SK-N-SH (cell line): ENCODE measurements around the gene DACH1. TPM values are rescaled to one million over a fixed set of nuclear protein-coding genes. Genes with fewer than 3 reads are reported as not detected.

ENCODE experiments used
- CTCF ChIA-PET: fragments of 300-600, 350-600 bp; formaldehyde crosslinking; extraction: SDS; loops from one replicate; lab custom pipeline; 2021; lab: Yijun Ruan, JAX
- POLR2A ChIA-PET: fragments of 350-600 bp; sonication (Branson Sonifier 250); formaldehyde crosslinking; extraction: SDS; loops from one replicate; lab custom pipeline; 2020; ENCODE audit warnings: antibody characterized with exemption, inconsistent platforms; lab: Yijun Ruan, JAX
- DNase-seq: peaks from one replicate; pipeline ENCODE4 v3.0.0; 2012
- H2AFZ ChIP-seq: fragments of 200-600 bp; sonication (generic); 2 replicates; pipeline ENCODE4 v1.8.1; 2016; ENCODE audit warnings: antibody characterized with exemption, mild to moderate bottlenecking, low read depth
- H3F3A ChIP-seq: fragments of 200-600 bp; sonication (generic); replicated peaks from 2 replicates; pipeline ENCODE3; 2016; ENCODE audit warnings: antibody characterized with exemption, mild to moderate bottlenecking; ENCODE audit not compliant: insufficient read depth
- H3K27ac ChIP-seq, 2 experiments: fragments of 200-500 bp in 1 of 2; fragments of 200-600 bp in 1 of 2; sonication (Bioruptor generic) in 1 of 2; sonication (generic), shearing (Covaris generic) in 1 of 2; 2 replicates each; pipeline versions ENCODE4 v1.5.1 to v1.6.1; 2014 to 2016; ENCODE audit warnings: low read depth in 2 of 2, inconsistent platforms in 1 of 2, low read length in 1 of 2, mild to moderate bottlenecking in 1 of 2, mixed read lengths in 1 of 2
- H3K27me3 ChIP-seq: fragments of 200-600 bp; sonication (generic), shearing (Covaris generic); 2 replicates; pipeline ENCODE4 v1.6.1; 2016; ENCODE audit warnings: mixed run types; ENCODE audit not compliant: insufficient read depth
- H3K36me3 ChIP-seq, 2 experiments: fragments of 200-500 bp in 1 of 2; fragments of 200-600 bp in 1 of 2; sonication (Bioruptor generic) in 1 of 2; sonication (generic) in 1 of 2; replicated peaks in 1 of 2; 2 replicates each; pipeline versions ENCODE3 to v1.5.1; 2014 to 2016; ENCODE audit warnings: low read length in 1 of 2, mild to moderate bottlenecking in 1 of 2; ENCODE audit not compliant: insufficient read depth in 2 of 2, control insufficient read depth in 1 of 2
- H3K4me1 ChIP-seq, 2 experiments: fragments of 200-500 bp in 1 of 2; fragments of 200-600 bp in 1 of 2; sonication (Bioruptor generic) in 1 of 2; sonication (generic), shearing (Covaris generic) in 1 of 2; 2 replicates each; pipeline versions ENCODE4 v1.5.1 to v1.6.1; 2014 to 2016; ENCODE audit warnings: low read depth in 1 of 2, low read length in 1 of 2, mixed run types in 1 of 2; ENCODE audit not compliant: insufficient read depth in 2 of 2, control insufficient read depth in 1 of 2
- H3K4me2 ChIP-seq: fragments of 200-600 bp; sonication (generic), shearing (Covaris generic); 2 replicates; pipeline ENCODE4 v1.6.1; 2017; ENCODE audit warnings: mixed run types
- H3K4me3 ChIP-seq, 2 experiments: fragments of 200-500 bp in 1 of 2; fragments of 200-600 bp in 1 of 2; sonication (Bioruptor generic) in 1 of 2; sonication (generic), shearing (Covaris generic) in 1 of 2; 2 replicates each; pipeline versions ENCODE4 v1.5.1 to v1.8.1; 2014 to 2016; ENCODE audit warnings: low read depth in 2 of 2, inconsistent platforms in 1 of 2, low read length in 1 of 2, mild to moderate bottlenecking in 1 of 2, mixed read lengths in 1 of 2, moderate library complexity in 1 of 2
- H3K79me2 ChIP-seq: fragments of 200-600 bp; sonication (generic); 2 replicates; pipeline ENCODE4 v1.8.1; 2017; ENCODE audit warnings: mild to moderate bottlenecking; ENCODE audit not compliant: insufficient read depth
- H3K9ac ChIP-seq: fragments of 200-600 bp; sonication (generic); 2 replicates; pipeline ENCODE4 v1.6.1; 2017; ENCODE audit warnings: mixed run types
- H3K9me2 ChIP-seq: fragments of 200-600 bp; sonication (generic); 2 replicates; pipeline ENCODE4 v1.6.1; 2017; ENCODE audit warnings: mixed run types
- H3K9me3 ChIP-seq: fragments of 200-600 bp; sonication (generic); 2 replicates; pipeline ENCODE4 v1.6.1; 2017; ENCODE audit warnings: mixed run types, mild to moderate bottlenecking, moderate library complexity
- H4K20me1 ChIP-seq: fragments of 200-600 bp; sonication (generic); 2 replicates; pipeline ENCODE4 v1.6.1; 2017; ENCODE audit warnings: mild to moderate bottlenecking, mixed run types; ENCODE audit not compliant: insufficient read depth
- EZH2phosphoT487 ChIP-seq: fragments of 200-600 bp; sonication (generic); IDR thresholded peaks from 2 replicates; pipeline ENCODE4 v1.6.1; 2017; ENCODE audit warnings: low read depth, mixed run types, mild to moderate bottlenecking, antibody characterized with exemption, moderate library complexity, borderline replicate concordance
- FOSL2 ChIP-seq: IDR thresholded peaks from 2 replicates; pipeline ENCODE4 v1.4.0; 2012; ENCODE audit warnings: low read depth, mild to moderate bottlenecking, moderate library complexity, borderline replicate concordance
- FOXJ3 ChIP-seq: sonication (generic); formaldehyde crosslinking; IDR thresholded peaks from 2 replicates; pipeline ENCODE4 v1.5.1; 2020; ENCODE audit warnings: mild to moderate bottlenecking, missing genetic modification reagents
- GABPA ChIP-seq: IDR thresholded peaks from 2 replicates; pipeline ENCODE4 v1.4.0; 2012; ENCODE audit warnings: low read depth, mild to moderate bottlenecking
- MEF2A ChIP-seq: IDR thresholded peaks from 2 replicates; pipeline ENCODE4 v1.4.0; 2012; ENCODE audit warnings: low read depth, borderline replicate concordance
- MXI1 ChIP-seq: IDR thresholded peaks from 2 replicates; pipeline ENCODE4 v1.6.1; 2012; ENCODE audit warnings: mild to moderate bottlenecking, low read depth, low read length, improper control_type of control experiment
- PBX3 ChIP-seq: IDR thresholded peaks from 2 replicates; pipeline ENCODE4; 2012
- POLR2AphosphoS5 ChIP-seq: IDR thresholded peaks from 2 replicates; pipeline ENCODE4 v1.6.1; 2012; ENCODE audit warnings: low read depth, low read length
- RAD21 ChIP-seq: IDR thresholded peaks from 2 replicates; pipeline ENCODE4 v1.6.1; 2012; ENCODE audit warnings: mild to moderate bottlenecking, low read length
- RCOR1 ChIP-seq: fragments of 150-350 bp; IDR thresholded peaks from 2 replicates; pipeline ENCODE4 v1.6.1; 2017; ENCODE audit warnings: antibody characterized with exemption, low read length
- REST ChIP-seq: IDR thresholded peaks from 2 replicates; pipeline ENCODE4 v1.6.1; 2012; ENCODE audit warnings: mild to moderate bottlenecking, low read depth, low read length, moderate library complexity
- SIN3A ChIP-seq: IDR thresholded peaks from 2 replicates; pipeline ENCODE4 v1.6.1; 2012; ENCODE audit warnings: low read depth, mild to moderate bottlenecking, low read length, moderate library complexity, borderline replicate concordance
- SMC3 ChIP-seq: IDR thresholded peaks from 2 replicates; pipeline ENCODE4 v1.6.1; 2012; ENCODE audit warnings: low read depth, low read length, improper control_type of control experiment
- TCF12 ChIP-seq: IDR thresholded peaks from 2 replicates; pipeline ENCODE4 v1.4.0; 2012
- TEAD4 ChIP-seq: IDR thresholded peaks from 2 replicates; pipeline ENCODE4 v1.4.0; 2012; ENCODE audit warnings: mild to moderate bottlenecking, borderline replicate concordance; ENCODE audit not compliant: insufficient read depth
- USF1 ChIP-seq: IDR thresholded peaks from 2 replicates; pipeline ENCODE4 v1.4.0; 2012; ENCODE audit warnings: low read depth, borderline replicate concordance
- YY1 ChIP-seq: IDR thresholded peaks from 2 replicates; pipeline ENCODE4 v1.4.0; 2012; ENCODE audit warnings: low read depth, mild to moderate bottlenecking
- WGBS: methylation state at CpG from one replicate; pipeline ENCODE4 v1.1.6; 2017; ENCODE audit warnings: low lambda C conversion rate; 5-methylcytosine and 5-hydroxymethylcytosine counted together
- polyA plus RNA-seq, 3 experiments: library from polyadenylated mRNA; depleted of rRNA; stranded (reverse); fragments of >200 nt; gene quantifications; 2 replicates each; pipeline ENCODE4 v1.2.3, GENCODE V29; 2012
- TF ChIP-seq, protein P1 (sequence below): IDR thresholded peaks from 2 replicates; pipeline ENCODE4 v1.4.0; 2012; ENCODE audit warnings: low read depth, borderline replicate concordance

Gene DACH1
- polyA plus RNA-seq, 1 of the 3 experiments (the other 2 are of a cell fraction): 0.21 TPM

GRCh38 chr13:71643448-71643860 is 223.6 kb downstream of the DACH1 start:
- H3K79me2 ChIP-seq: no peaks in the 10 kb centered on the region
- TF ChIP-seq REST: no peak
- no peak for TF ChIP-seq GABPA
- no peak for TF ChIP-seq TCF12
- TF ChIP-seq FOXJ3 (CRISPR knock-in tag): no peak
- TF ChIP-seq RAD21: no peak
- TF ChIP-seq TEAD4: no peak
- no peak for TF ChIP-seq EZH2phosphoT487
- TF ChIP-seq PBX3: no peak
- no peak for TF ChIP-seq POLR2AphosphoS5
- TF ChIP-seq, protein P1, sequence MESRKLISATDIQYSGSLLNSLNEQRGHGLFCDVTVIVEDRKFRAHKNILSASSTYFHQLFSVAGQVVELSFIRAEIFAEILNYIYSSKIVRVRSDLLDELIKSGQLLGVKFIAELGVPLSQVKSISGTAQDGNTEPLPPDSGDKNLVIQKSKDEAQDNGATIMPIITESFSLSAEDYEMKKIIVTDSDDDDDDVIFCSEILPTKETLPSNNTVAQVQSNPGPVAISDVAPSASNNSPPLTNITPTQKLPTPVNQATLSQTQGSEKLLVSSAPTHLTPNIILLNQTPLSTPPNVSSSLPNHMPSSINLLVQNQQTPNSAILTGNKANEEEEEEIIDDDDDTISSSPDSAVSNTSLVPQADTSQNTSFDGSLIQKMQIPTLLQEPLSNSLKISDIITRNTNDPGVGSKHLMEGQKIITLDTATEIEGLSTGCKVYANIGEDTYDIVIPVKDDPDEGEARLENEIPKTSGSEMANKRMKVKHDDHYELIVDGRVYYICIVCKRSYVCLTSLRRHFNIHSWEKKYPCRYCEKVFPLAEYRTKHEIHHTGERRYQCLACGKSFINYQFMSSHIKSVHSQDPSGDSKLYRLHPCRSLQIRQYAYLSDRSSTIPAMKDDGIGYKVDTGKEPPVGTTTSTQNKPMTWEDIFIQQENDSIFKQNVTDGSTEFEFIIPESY: no peak
- TF ChIP-seq MEF2A: no peak
- TF ChIP-seq SMC3: no peak
- TF ChIP-seq FOSL2: no peak
- no peak for TF ChIP-seq RCOR1
- no peak for TF ChIP-seq USF1
- TF ChIP-seq SIN3A: no peak
- TF ChIP-seq MXI1: no peak
- no peak for TF ChIP-seq YY1
- TF ChIP-seq, all 33 proteins: peak for 0
- Histone ChIP-seq H3K9me2 (no peaks in the 10 kb centered on the region), H3K4me2 (no peak overlapping the region), H3K9ac (no peak overlapping the region), H2AFZ (no peak overlapping the region), H3K4me3 (no peak overlapping the region), H3K9me3 (no peaks in the 10 kb centered on the region), H4K20me1 (no peaks in the 10 kb centered on the region), H3K36me3 (no peaks in the 10 kb centered on the region), H3K27me3 (no peaks in the 10 kb centered on the region), H3K27ac (no peak overlapping the region), H3F3A (no peaks in the 10 kb centered on the region), H3K4me1 (no peaks in the 10 kb centered on the region; a peak in 1 of 4 replicates)
- no peak for DNase-seq
- CTCF ChIA-PET: no interaction called here
- POLR2A ChIA-PET: no interaction called here
- WGBS: 62% methylated on average over 4 of the region's 4 CpGs
